GM23338 (cell line): ENCODE data around the gene NRGN. TPM values are rescaled to one million over a fixed set of nuclear protein-coding genes. Genes with fewer than 3 reads are reported as not detected.

Source experiments
- ATAC-seq: fragments of 200-7000 bp; cut with Tn5 transposase; 3 replicates; pipeline ENCODE4 v1.9.1; 2020
- DNase-seq: peaks from one replicate; pipeline ENCODE4 v3.0.0-alpha.2; 2015; ENCODE audit warnings: low spot score
- H2AFZ ChIP-seq: fragments of 200-600 bp; sonication (generic); 2 replicates; pipeline ENCODE4 v1.8.0; 2016; ENCODE audit warnings: antibody characterized with exemption, mild to moderate bottlenecking, moderate library complexity
- H3F3A ChIP-seq: fragments of 200-600 bp; sonication (generic); replicated peaks from 2 replicates; pipeline ENCODE4 v1.8.0; 2017; ENCODE audit warnings: antibody characterized with exemption, mixed run types, low read depth
- H3K27ac ChIP-seq: fragments of 200-600 bp; sonication (generic); 2 replicates; pipeline ENCODE4 v1.6.1; 2016; ENCODE audit warnings: low read depth
- H3K27me3 ChIP-seq: fragments of 200-600 bp; sonication (generic); 2 replicates; pipeline ENCODE4 v1.8.0; 2016; ENCODE audit warnings: mild to moderate bottlenecking, mixed run types, moderate library complexity; ENCODE audit not compliant: insufficient read depth
- H3K36me3 ChIP-seq: fragments of 200-600 bp; sonication (generic); 2 replicates; pipeline ENCODE4 v1.8.0; 2016; ENCODE audit warnings: mild to moderate bottlenecking; ENCODE audit not compliant: insufficient read depth
- H3K4me1 ChIP-seq: fragments of 200-600 bp; sonication (generic); 2 replicates; pipeline ENCODE4 v1.8.0; 2016; ENCODE audit warnings: mild to moderate bottlenecking, moderate library complexity; ENCODE audit not compliant: insufficient read depth
- H3K4me2 ChIP-seq: fragments of 200-600 bp; sonication (generic); 2 replicates; pipeline ENCODE4 v1.7.1; 2017; ENCODE audit warnings: mixed run types
- H3K4me3 ChIP-seq: fragments of 200-600 bp; sonication (generic); 2 replicates; pipeline ENCODE4 v1.6.1; 2016; ENCODE audit warnings: mixed run types
- H3K79me2 ChIP-seq: fragments of 200-600 bp; sonication (generic); replicated peaks from 2 replicates; pipeline ENCODE4 v1.8.0; 2017; ENCODE audit warnings: mild to moderate bottlenecking; ENCODE audit not compliant: insufficient read depth
- H3K9me2 ChIP-seq: fragments of 200-600 bp; sonication (generic); 2 replicates; pipeline ENCODE4 v1.8.0; 2017; ENCODE audit not compliant: insufficient read depth
- H4K20me1 ChIP-seq: fragments of 200-600 bp; sonication (generic); replicated peaks from 2 replicates; pipeline ENCODE4 v1.8.0; 2017; ENCODE audit warnings: mild to moderate bottlenecking; ENCODE audit not compliant: insufficient read depth
- H3K27ac Mint-ChIP-seq: 2 replicates; pipeline ENCODE4 v1.8.0; 2020; ENCODE audit warnings: inconsistent platforms, mild to moderate bottlenecking, moderate library complexity, mixed read lengths
- H3K27me3 Mint-ChIP-seq: 3 replicates; pipeline ENCODE4 v1.8.0; 2022; ENCODE audit warnings: low read depth, mild to moderate bottlenecking, moderate library complexity, mixed read lengths, inconsistent platforms; ENCODE audit not compliant: insufficient read depth, poor library complexity
- H3K36me3 Mint-ChIP-seq: 3 replicates; pipeline ENCODE4 v1.8.0; 2021; ENCODE audit warnings: low read depth, mild to moderate bottlenecking, inconsistent platforms, moderate library complexity, mixed read lengths
- H3K4me1 Mint-ChIP-seq: 3 replicates; pipeline ENCODE4 v1.8.0; 2020; ENCODE audit warnings: mild to moderate bottlenecking, inconsistent platforms, mixed read lengths
- H3K4me3 Mint-ChIP-seq: 3 replicates; pipeline ENCODE4 v1.8.0; 2021; ENCODE audit warnings: moderate library complexity, mild to moderate bottlenecking, inconsistent platforms, mixed read lengths
- H3K9me3 Mint-ChIP-seq: 3 replicates; pipeline ENCODE4 v1.8.0; 2020; ENCODE audit warnings: moderate library complexity, mild to moderate bottlenecking, inconsistent platforms, mixed read lengths
- CTCF ChIP-seq, 2 experiments: fragments of 200-600 bp in 1 of 2; sonication (generic) in 1 of 2; conservative IDR thresholded peaks; 2 replicates each; pipeline versions ENCODE4 v1.5.1 to v1.6.1; 2016 to 2017; ENCODE audit warnings: antibody characterized with exemption in 2 of 2, low read depth in 2 of 2, mild to moderate bottlenecking in 2 of 2, moderate library complexity in 1 of 2
- EZH2 ChIP-seq: fragments of 200-600 bp; sonication (generic); IDR thresholded peaks from one replicate; pipeline ENCODE4 v1.8.0; 2017; ENCODE audit warnings: antibody characterized with exemption, mild to moderate bottlenecking, low read depth; ENCODE audit not compliant: unreplicated experiment
- POLR2AphosphoS5 ChIP-seq: IDR thresholded peaks from 2 replicates; pipeline ENCODE4 v1.6.1; 2016; ENCODE audit warnings: antibody characterized with exemption, low read depth
- ZNF462 ChIP-seq: fragments of 250-450 bp; sonication (Bioruptor Pico); IDR thresholded peaks from 2 replicates; pipeline ENCODE4 v1.5.0; 2020; ENCODE audit warnings: mild to moderate bottlenecking, moderate library complexity
- polyA plus RNA-seq: library from polyadenylated mRNA; unstranded; fragments of >200 nt; fragmentation: Nextera tagmentation; extraction: Ambion mirVana; gene quantifications from 2 replicates; pipeline ENCODE4 v1.2.1, GENCODE V29; 2016
- total RNA-seq: library from RNA; depleted of rRNA; stranded (reverse); fragments of >200 nt; shearing (Covaris generic); gene quantifications from 2 replicates; pipeline ENCODE4 v1.2.3, GENCODE V29; 2014

NRGN gene
- total and polyA plus RNA-seq, 2 experiments from 2014 or later, result 0.24 to 0.61 TPM

- H3K36me3 Mint-ChIP-seq, result no peaks in the 10 kb centered on the region
- H3K4me3 Mint-ChIP-seq, result no peak overlapping the region
Measured at GRCh38 chr11:124754309-124754708, 14.6 kb downstream of the NRGN start.

More at GRCh38 chr11:124754309-124754708, 14.6 kb downstream of the NRGN start:
- H2AFZ ChIP-seq, result no peak overlapping the region
- no peaks in the 10 kb centered on the region for H3K36me3 ChIP-seq
- no peak overlapping the region for H3K4me2 ChIP-seq
- TF ChIP-seq POLR2AphosphoS5 (no peak), EZH2 (no peak), ZNF462 (no peak), CTCF (conservative IDR thresholded peaks at IDR 0.05; ENCODE audit: low read depth in 2 of 2) (no peak)
- Mint-ChIP-seq H3K4me1 (peaks cover 38% of the 10 kb centered on the region), H3K27me3 (peaks cover 98% of the 10 kb centered on the region), H3K9me3 (no peaks in the 10 kb centered on the region; the same call in 1 of the 3 replicates), H3K27ac (no peak overlapping the region)
- H3K27ac ChIP-seq, result no peak overlapping the region
- no peaks in the 10 kb centered on the region for H3K79me2 ChIP-seq
- H3K27me3 ChIP-seq, result peaks cover 100% of the 10 kb centered on the region
- DNase-seq (no peak), ATAC-seq (no peak)
- H3K9me2 ChIP-seq, result no peaks in the 10 kb centered on the region
- no peak overlapping the region for H3K4me3 ChIP-seq
- H3F3A ChIP-seq, result peaks cover 8% of the 10 kb centered on the region; the same call in 1 of the 2 replicates
- H3K4me1 ChIP-seq, result peaks cover 50% of the 10 kb centered on the region
- H4K20me1 ChIP-seq, result peaks cover 6% of the 10 kb centered on the region
